Ishikawa (cell line): ENCODE data around the gene DAB2.

ENCODE experiments used
- CEBPB ChIP-seq: IDR thresholded peaks from 2 replicates; pipeline ENCODE4 v1.6.1; 2012
- EGR1 ChIP-seq: IDR thresholded peaks from 2 replicates; pipeline ENCODE4 v1.6.1; 2012
- EP300 ChIP-seq: IDR thresholded peaks from 2 replicates; pipeline ENCODE4 v1.6.1; 2012; ENCODE audit warnings: borderline replicate concordance
- MAX ChIP-seq: IDR thresholded peaks from 2 replicates; pipeline ENCODE4 v1.6.1; 2012
- RAD21 ChIP-seq: IDR thresholded peaks from 2 replicates; pipeline ENCODE4 v1.6.1; 2012; ENCODE audit warnings: low read depth
- REST ChIP-seq: IDR thresholded peaks from 2 replicates; pipeline ENCODE4 v1.6.1; 2012; ENCODE audit warnings: low read depth, mild to moderate bottlenecking
- TAF1 ChIP-seq: IDR thresholded peaks from 2 replicates; pipeline ENCODE4 v1.6.1; 2012; ENCODE audit warnings: low read depth, mild to moderate bottlenecking
- TEAD4 ChIP-seq: IDR thresholded peaks from 2 replicates; pipeline ENCODE4 v1.6.1; 2012
- USF1 ChIP-seq: IDR thresholded peaks from 2 replicates; pipeline ENCODE4 v1.6.1; 2012
- YY1 ChIP-seq: IDR thresholded peaks from 2 replicates; pipeline ENCODE4 v1.6.1; 2012; ENCODE audit warnings: low read depth
- ZBTB7A ChIP-seq: IDR thresholded peaks from 2 replicates; pipeline ENCODE4 v1.6.1; 2012; ENCODE audit warnings: low read depth

- TF ChIP-seq EGR1 (no peak), MAX (no peak), CEBPB (no peak), YY1 (no peak), RAD21 (no peak), EP300 (no peak), REST (no peak), TAF1 (no peak), TEAD4 (no peak), USF1 (no peak), ZBTB7A (no peak)
These were observed 96.0 kb downstream of the DAB2 start for GRCh38 chr5:39328731-39329130.
